IPS-18c (cell line): ENCODE results near the gene NR5A1.

Source experiments
- H3K4me3 ChIP-seq: 2 replicates; pipeline ENCODE4 v1.7.0; 2013; ENCODE audit warnings: low read depth, mild to moderate bottlenecking, low read length, moderate library complexity; ENCODE audit not compliant: insufficient read depth
- H3K9me3 ChIP-seq: one replicate; pipeline ENCODE4 v1.6.1; 2013; ENCODE audit warnings: mild to moderate bottlenecking, low read length, moderate library complexity; ENCODE audit not compliant: control insufficient read depth, insufficient read depth

The NR5A1 gene

DNA sequence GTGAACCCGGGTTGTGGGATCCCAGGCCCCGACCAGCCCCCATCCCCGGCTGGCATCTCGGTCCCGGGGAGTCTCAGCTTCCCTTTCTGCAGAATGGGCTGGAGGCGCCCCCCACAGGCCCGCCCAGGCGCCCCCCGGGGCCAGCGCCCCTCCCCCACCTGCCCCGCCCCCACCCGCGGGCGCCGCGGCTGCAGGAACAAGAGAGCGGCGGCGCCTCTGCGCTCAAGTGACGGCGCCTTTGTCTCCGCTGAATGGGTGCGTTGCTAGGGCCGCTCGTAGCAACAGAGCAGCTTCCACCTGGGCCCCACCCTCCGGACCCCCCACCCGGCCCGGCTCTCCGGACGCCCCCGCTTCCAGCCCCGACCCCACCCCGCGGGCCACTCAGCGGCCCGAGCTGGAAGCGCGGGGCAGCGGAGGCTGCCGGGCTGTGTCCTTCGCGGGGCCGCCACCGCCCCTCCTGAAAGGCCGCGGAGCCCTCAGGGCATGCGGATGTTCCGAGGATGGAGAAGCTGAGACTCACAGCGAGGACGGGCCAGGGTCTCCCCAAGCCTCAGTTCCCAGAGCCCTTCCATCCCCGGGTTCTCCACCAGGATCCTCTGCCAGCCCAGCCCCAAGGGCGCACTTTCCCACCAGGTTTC lies 29.4 kb downstream of the NR5A1 start:
- Histone ChIP-seq H3K9me3 (no peaks in the 10 kb centered on the region), H3K4me3 (peak overlapping the region; percentile 41)

DNA sequence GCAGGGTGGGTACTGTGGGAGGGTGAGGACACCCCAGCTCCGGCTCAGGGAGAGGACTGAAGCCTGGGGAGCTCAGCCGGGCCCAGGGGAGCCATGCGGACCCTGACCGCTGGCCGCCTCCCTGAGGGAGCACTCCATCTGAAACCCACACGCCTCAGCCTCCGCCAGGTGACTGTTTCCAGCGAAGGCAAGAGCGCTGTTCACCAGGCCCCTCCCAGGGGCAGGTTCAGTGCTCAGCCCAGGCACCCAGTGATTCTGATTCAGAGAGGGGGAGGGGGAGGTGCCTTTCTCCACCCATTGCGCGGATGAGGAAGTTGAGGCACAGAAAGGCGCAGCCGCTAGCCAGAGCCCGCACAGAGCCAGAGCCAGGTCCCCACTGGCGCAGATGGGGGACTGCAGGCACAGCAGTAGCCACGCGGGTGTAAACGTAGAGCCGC lies 30.0 kb downstream of the NR5A1 start:
- peak overlapping the region; percentile 41 for H3K4me3 ChIP-seq
- H3K9me3 ChIP-seq, result no peaks in the 10 kb centered on the region

DNA sequence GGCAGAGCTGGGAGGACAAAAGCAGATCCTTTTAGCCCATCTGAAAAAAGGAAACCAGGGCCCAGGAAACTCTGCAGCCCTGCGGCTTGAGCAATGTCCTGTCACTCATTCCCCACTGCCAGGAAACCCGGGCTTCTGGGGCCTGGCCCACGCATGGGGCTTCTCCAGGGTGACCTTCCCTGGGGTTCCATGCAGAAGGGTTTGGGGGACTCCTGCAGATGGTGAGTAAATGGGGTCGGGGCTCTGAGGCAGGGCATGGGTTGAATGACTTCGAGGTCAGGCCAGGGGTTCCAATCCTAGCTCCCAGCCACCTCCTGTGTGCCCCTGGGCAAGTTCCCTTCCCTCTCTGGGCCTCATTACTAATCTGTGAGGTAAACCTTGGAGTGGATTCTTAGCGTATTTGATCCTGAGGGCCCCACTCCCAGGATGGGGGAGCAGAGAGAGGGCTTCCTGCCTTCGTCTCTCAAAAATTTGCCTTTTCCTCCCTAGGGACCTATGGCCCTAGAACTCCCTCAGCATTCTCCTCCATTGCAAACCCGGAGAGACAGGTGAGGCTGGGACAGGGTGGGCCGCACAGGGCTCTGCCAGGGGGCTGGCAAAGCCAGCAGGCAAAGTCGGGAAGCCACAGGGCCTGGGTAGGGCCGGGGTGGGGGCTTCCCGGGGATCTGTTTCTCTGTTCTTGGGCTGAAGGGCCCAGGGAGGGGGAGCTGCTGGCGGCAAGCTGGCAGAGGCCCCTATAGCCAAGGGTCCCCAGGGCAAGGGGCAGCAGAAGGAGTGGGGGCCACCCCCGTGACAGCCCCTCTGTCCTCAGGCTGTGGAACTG lies 31.1 kb downstream of the NR5A1 start:
- Histone ChIP-seq H3K9me3 (no peaks in the 10 kb centered on the region), H3K4me3 (no peak overlapping the region)

DNA sequence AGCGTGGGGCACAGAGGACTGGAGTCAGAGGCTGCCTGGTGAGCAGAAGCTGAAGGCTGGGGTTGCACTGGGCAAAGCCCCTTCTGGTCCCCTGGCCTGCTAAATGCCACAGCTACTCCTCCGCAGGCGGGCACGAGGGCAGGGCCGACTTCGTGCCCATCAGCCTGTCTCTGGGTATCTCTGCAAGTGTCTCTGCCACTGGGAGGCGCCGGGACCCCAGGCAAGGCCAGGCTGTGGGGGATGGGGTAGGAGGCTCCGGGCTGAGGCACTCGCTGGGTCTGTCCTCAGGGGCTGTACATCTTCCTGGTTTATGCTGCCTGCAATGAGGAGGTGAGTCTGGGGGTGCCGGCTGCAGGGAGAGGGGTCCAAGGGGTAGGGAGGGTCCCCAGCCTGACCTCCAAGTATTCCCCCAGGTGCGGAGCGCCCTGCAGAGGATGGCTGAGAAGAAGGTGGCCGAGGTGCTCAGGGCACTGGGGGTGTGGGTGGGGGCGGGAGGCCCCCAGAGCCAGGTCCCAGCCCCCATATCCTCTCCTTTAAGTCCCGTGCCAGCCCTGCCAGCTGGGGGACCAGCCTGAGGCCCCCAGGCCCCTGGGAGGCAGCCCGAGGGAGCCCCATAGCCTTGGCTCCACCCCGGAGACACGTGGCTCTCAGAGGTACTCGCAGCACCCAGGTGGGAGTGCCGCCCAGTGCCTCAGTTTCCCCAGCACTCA lies 31.9 kb downstream of the NR5A1 start:
- no peak overlapping the region for H3K4me3 ChIP-seq

DNA sequence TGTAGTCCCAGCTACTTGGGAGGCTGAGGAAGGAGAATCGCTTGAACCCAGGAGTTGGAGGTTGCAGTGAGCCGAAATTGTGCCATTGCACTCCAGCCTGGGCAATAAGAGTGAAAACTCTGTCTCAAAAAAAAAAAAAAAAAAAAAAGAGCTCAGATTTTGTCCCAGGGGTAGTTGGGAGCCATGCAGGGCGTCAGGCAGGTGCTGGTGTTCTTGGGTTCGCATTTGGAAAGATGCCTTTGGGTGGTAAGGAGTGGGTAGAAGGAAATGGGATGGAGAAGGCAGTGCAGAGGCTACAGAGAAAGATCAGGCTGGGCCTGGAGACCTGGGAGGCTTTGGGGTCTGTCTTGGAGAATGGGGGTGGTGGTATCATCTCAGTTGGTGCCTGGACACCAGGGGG lies 33.0 kb downstream of the NR5A1 start:
- no peaks in the 10 kb centered on the region for H3K9me3 ChIP-seq
- H3K4me3 ChIP-seq, result no peak overlapping the region

More for the DNA sequence above, 31.9 kb downstream of the NR5A1 start:
- H3K9me3 ChIP-seq, result no peaks in the 10 kb centered on the region

DNA sequence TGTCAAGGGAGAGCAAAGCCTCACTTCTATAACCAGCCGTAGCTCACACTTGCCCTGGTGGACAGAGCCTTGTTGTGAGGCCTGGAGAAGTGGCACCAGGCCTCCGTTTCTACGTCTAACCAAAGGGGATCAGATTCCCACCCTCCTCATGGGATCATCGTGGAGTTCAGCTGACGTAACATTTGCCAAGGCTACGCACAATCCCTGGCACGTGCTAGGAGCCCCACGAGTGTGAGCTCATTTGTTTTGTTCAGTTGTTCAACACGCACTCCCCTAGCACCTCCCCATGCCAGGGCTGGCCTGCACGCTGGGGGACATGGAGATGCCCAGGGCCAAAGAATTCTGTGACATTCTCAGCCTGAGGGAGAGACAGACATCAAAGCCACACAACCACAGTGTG lies 33.9 kb downstream of the NR5A1 start:
- Histone ChIP-seq H3K4me3 (no peak overlapping the region), H3K9me3 (no peaks in the 10 kb centered on the region)

DNA sequence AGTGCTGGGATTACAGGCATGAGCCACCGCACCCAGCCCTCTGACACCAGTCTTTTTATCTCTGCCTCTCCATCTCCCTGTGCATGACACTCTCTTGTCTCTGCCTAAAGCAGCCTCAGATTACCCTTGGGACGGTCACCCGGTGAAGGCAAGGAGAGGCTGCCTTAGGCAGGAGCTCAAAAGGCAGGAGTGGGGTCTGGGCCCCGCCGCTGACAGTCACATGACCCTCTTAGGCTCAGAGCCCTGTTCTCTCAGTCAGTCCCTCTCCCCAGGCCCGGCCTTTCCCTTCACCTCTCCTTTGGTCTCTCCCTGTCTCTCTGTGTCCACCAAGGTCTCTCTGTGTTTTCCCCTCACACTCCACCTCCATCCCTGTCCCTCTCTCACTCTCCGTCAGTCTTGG lies 34.4 kb downstream of the NR5A1 start:
- no peaks in the 10 kb centered on the region for H3K9me3 ChIP-seq
- H3K4me3 ChIP-seq, result no peak overlapping the region

DNA sequence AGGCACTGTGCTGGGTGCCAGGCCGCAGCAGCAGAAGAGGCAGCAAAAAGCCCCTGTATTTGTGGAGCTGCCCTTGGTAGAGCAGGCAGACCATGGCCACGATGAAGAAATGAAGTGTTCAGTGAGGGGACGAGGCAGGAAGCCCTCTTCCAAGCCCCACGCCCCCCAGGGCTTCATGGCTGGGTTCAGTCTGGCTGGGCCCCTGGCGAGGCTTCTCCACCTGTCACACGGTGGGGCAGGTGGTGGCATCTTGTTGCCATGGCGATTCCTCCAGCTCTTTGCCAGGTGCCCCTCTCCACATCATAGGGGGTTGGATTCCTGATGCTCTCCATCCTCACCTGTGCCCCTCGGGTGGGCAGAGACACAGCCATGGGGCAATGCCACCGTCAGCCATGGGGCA lies 35.4 kb downstream of the NR5A1 start:
- Histone ChIP-seq H3K4me3 (no peak overlapping the region), H3K9me3 (no peaks in the 10 kb centered on the region)

DNA sequence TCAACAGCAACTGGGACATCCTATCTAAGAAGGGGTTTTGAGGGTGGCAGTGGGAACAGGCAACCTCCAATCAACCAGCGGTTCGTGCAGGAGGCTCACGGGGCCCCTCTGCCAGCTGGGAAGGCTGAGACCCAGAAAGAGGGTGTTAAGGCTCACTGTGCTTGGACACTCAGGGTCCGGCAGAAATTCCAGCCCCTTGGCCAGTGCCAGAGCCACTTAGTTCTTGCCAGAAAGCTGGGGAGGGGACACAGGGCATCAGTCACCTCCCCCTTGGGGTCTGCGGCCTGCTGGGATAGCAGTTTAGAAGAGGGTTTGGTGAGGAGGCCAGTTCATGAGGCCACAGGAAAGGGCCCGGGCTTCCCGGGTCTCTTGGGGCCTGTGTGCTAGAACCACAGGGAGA lies 36.5 kb downstream of the NR5A1 start:
- H3K9me3 ChIP-seq, result no peaks in the 10 kb centered on the region
- no peak overlapping the region for H3K4me3 ChIP-seq

DNA sequence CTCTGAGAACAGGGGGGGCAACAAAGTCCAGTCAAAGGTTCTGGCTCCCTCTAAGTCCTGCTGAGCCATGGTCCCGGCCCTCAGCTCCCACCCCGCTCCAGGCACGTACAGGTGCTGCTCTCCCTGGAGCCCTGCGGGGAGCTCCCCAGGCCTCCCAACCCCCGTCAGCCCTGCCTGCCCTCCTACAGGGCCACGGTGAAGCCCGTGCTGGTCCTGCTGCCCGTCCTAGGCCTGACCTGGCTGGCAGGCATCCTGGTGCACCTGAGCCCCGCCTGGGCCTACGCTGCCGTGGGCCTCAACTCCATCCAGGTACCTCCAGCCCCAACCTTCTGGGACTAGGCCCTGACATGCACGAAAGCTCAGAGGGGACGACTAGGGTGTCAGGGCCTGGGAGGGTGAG lies 36.9 kb downstream of the NR5A1 start:
- Histone ChIP-seq H3K9me3 (no peaks in the 10 kb centered on the region), H3K4me3 (no peak overlapping the region)

DNA sequence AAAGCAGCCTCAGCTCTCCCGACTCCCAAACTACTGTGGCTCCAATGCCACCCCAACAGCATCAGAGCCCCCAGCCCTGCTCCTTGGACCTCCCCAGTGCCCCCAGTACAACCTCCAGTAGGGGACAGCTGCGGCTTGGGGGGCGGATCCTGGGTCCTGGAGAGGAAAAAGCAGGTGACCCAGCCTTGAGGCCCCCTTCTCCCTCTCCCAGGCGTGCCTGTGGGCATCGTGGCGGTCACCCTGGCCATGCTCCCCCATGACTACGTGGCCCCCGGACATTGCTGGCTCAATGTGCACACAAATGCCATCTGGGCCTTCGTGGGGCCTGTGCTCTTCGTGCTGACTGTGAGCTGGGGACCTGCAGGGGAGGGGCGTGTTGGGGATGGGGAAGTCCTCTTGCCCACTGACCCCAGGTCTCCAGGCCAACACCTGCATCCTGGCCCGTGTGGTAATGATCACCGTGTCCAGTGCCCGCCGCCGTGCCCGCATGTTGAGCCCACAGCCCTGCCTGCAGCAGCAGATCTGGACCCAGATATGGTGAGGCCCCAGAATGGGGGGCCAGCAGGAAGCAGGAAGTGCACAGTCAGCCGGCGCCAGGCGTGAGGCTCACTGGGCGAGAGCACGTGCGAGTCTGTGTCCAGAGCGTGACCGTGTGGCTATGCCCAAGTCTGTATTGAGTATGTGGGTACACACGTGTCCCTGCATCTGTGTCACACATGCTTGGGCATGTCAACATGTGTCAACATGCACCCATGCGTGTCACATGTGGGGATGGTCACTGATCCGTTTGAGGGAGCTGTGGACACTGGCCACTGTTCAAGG lies 38.0 kb downstream of the NR5A1 start:
- no peak overlapping the region for H3K4me3 ChIP-seq
- H3K9me3 ChIP-seq, result no peaks in the 10 kb centered on the region

DNA sequence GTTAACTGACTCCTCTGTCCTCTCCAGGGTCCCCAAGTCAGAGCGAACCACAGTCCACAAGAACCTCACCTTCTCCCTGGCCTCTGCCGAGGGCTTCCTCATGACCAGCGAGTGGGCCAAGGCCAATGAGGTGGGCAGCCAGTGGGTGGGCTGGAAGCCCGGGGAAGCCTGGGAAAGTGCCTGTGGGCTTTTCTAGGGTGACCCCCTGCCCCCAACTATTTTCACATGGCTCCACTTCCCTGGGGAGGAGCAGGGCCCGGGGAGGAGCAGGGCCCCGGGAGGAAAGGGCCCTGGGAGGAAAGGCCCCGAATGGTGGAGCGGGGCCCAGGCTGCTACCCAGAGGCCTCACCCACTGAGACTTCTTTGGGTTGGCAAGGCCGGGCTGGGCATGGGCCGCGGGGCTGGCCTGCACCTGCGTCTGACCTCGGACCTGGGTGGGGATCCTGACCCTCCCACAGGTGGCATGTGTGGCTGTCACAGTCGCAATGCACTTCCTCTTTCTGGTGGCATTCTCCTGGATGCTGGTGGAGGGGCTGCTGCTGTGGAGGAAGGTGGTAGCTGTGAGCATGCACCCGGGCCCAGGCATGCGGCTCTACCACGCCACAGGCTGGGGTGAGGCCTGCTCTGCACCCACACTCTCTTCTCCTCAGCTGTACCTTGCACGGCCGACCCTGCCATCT lies 39.0 kb downstream of the NR5A1 start:
- H3K9me3 ChIP-seq, result no peaks in the 10 kb centered on the region
- no peak overlapping the region for H3K4me3 ChIP-seq

DNA sequence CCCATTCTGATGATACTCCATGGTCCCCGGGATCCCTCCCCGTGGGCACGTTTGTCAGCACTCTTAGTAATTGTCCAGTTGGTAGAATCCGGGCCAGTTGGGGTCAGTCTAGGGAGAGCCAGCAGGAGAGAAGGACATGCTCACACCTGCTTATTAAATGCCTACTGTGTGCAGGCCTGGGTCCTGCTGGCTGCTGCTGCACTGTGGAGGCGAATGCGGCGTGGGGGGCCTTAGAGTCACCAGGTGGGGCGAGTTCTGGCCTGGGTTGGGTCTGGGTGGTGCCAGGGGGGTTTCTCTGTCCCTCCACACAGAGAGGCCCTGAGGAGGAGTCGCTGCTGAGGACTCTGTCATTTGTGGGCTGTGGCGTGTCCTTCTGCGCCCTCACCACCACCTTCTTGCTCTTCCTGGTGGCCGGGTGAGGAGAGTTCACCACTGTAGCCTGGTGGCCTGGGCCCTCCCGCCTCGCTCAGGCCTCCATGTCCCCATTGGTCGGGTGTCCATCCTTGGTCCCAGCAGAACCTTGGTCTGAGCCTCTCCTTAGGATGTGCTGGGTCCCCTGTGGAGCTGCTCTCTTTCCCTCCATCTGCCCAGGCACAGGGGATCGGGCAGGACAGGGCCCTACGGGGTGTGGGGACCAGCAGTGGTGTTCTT lies 39.7 kb downstream of the NR5A1 start:
- no peak overlapping the region for H3K4me3 ChIP-seq
- H3K9me3 ChIP-seq, result no peaks in the 10 kb centered on the region

DNA sequence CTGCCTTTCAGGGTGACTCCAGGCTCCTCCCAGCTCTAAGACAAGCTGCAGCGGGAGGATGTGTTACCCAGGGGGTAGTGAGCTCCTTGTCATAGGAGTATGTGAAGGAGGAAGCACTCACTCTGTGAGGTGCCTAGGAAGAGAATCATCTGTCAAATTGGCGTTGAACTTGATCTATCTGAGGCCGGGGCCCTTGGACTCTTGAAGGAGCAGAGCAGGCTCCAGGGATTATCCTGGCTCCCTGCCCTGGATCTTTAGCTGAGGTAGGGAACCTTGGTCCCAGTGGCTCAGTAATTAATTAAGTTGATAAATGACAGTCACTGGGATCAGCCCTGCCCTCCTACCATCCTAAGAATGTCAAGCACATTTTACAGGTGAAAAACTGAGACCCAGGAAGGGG lies 41.5 kb downstream of the NR5A1 start:
- no peak overlapping the region for H3K4me3 ChIP-seq
- H3K9me3 ChIP-seq, result no peaks in the 10 kb centered on the region

DNA sequence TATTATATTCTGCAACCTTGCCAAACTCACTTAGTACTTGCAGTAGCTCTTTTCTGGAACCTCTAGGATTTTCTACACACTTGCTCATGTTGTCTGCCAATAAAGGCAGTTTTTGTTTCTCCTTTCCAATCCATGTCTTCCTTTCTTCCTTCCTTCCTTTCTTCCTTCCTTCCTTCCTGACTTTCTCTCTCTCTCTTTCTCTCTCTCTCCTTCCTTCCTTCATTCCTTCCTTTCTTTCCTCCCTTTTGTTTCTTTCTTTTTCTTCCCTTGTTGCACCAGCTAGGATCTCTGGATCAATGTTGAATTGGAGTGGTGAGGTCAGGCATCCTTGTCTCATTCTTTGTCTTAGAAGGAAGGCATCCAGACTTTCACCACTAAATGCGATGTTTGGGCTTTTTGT lies 44.5 kb downstream of the NR5A1 start:
- Histone ChIP-seq H3K4me3 (no peak overlapping the region), H3K9me3 (no peaks in the 10 kb centered on the region)

DNA sequence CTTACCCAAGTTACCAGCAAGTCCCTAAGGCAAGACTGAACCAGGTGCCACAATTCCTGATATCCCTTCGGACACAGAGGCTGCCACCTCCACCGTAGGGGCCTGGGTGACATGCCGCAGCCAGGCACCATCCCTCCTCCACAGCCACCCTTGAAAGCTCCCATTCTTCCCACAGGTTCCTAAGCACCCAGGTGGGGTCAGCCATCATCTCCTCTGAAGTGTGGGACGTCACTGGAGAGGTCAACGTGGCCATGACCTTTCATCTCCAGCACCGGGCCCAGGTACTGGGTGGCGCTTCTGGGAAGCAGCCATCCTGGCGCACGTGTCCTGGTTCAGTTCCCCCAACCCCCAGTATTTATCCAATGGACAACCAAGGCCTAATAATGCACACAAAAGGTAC lies 48.8 kb downstream of the NR5A1 start:
- Histone ChIP-seq H3K4me3 (no peak overlapping the region), H3K9me3 (no peaks in the 10 kb centered on the region)
